NT2/D1 (cell line): ENCODE data around the gene WDR36.

Source experiments
- YY1 ChIP-seq: IDR thresholded peaks from 2 replicates; pipeline ENCODE4 v1.6.1; 2011; ENCODE audit not compliant: insufficient read length, insufficient read depth
- ZNF274 ChIP-seq: IDR thresholded peaks from 2 replicates; pipeline ENCODE4 v1.6.1; 2011; ENCODE audit warnings: mild to moderate bottlenecking, low read depth, low read length

- TF ChIP-seq YY1 (no peak), ZNF274 (no peak)
These were observed 29.8 kb downstream of the WDR36 start for GRCh38 chr5:111121926-111122325.
